Measurements from ENCODE around the gene FARP2. TPM values are rescaled to one million over a fixed set of nuclear protein-coding genes. Genes with fewer than 3 reads are reported as not detected.

Gene FARP2
- total and polyA plus RNA-seq, 2 of the 13 experiments (the other 11 are each of a cell fraction or from before 2014, with no cell fraction given), result 28.0 to 45.4 TPM

- TF ChIP-seq ZNF142 (CRISPR knock-in tag; IDR thresholded peaks at IDR 0.05) (no peak), SMYD3 (CRISPR knock-in tag; IDR thresholded peaks at IDR 0.05) (peak; percentile 52; the same call in 1 of the 2 replicates), CEBPG (CRISPR knock-in tag; IDR thresholded peaks at IDR 0.05) (no peak), FOXK2 (IDR thresholded peaks at IDR 0.05) (peak; percentile 26; the same call in 1 of the 2 replicates), JUN (CRISPR knock-in tag; IDR thresholded peaks at IDR 0.05) (no peak), ZNF383 (CRISPR knock-in tag; IDR thresholded peaks at IDR 0.05; ENCODE audit: borderline replicate concordance) (no peak), FOXP4 (CRISPR knock-in tag; IDR thresholded peaks at IDR 0.05) (no peak), ZNF878 (CRISPR knock-in tag; IDR thresholded peaks at IDR 0.05) (no peak), SMAD9 (CRISPR knock-in tag; IDR thresholded peaks at IDR 0.05) (no peak), ZNF543 (CRISPR knock-in tag; IDR thresholded peaks at IDR 0.05) (no peak), CREM (IDR thresholded peaks at IDR 0.05) (0 out of 2 replicates have a peak, but pooled peaks have one; percentile 2), CREM (CRISPR knock-in tag; IDR thresholded peaks at IDR 0.05) (no peak), CREBL2 (CRISPR knock-in tag; IDR thresholded peaks at IDR 0.05; ENCODE audit: borderline replicate concordance) (no peak), RXRA (CRISPR knock-in tag; IDR thresholded peaks at IDR 0.05) (no peak), REPIN1 (CRISPR knock-in tag; IDR thresholded peaks at IDR 0.05; ENCODE audit: borderline replicate concordance, low read depth) (no peak)
- TF ChIP-seq, protein P1, sequence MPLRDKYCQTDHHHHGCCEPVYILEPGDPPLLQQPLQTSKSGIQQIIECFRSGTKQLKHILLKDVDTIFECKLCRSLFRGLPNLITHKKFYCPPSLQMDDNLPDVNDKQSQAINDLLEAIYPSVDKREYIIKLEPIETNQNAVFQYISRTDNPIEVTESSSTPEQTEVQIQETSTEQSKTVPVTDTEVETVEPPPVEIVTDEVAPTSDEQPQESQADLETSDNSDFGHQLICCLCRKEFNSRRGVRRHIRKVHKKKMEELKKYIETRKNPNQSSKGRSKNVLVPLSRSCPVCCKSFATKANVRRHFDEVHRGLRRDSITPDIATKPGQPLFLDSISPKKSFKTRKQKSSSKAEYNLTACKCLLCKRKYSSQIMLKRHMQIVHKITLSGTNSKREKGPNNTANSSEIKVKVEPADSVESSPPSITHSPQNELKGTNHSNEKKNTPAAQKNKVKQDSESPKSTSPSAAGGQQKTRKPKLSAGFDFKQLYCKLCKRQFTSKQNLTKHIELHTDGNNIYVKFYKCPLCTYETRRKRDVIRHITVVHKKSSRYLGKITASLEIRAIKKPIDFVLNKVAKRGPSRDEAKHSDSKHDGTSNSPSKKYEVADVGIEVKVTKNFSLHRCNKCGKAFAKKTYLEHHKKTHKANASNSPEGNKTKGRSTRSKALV (CRISPR knock-in tag; IDR thresholded peaks at IDR 0.05), result no peak
- TF ChIP-seq, protein P2, sequence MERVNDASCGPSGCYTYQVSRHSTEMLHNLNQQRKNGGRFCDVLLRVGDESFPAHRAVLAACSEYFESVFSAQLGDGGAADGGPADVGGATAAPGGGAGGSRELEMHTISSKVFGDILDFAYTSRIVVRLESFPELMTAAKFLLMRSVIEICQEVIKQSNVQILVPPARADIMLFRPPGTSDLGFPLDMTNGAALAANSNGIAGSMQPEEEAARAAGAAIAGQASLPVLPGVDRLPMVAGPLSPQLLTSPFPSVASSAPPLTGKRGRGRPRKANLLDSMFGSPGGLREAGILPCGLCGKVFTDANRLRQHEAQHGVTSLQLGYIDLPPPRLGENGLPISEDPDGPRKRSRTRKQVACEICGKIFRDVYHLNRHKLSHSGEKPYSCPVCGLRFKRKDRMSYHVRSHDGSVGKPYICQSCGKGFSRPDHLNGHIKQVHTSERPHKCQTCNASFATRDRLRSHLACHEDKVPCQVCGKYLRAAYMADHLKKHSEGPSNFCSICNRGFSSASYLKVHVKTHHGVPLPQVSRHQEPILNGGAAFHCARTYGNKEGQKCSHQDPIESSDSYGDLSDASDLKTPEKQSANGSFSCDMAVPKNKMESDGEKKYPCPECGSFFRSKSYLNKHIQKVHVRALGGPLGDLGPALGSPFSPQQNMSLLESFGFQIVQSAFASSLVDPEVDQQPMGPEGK (CRISPR knock-in tag; IDR thresholded peaks at IDR 0.05), result no peak
- TF ChIP-seq, protein P3, sequence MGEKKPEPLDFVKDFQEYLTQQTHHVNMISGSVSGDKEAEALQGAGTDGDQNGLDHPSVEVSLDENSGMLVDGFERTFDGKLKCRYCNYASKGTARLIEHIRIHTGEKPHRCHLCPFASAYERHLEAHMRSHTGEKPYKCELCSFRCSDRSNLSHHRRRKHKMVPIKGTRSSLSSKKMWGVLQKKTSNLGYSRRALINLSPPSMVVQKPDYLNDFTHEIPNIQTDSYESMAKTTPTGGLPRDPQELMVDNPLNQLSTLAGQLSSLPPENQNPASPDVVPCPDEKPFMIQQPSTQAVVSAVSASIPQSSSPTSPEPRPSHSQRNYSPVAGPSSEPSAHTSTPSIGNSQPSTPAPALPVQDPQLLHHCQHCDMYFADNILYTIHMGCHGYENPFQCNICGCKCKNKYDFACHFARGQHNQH (CRISPR knock-in tag; IDR thresholded peaks at IDR 0.05), result no peak
Measured at GRCh38 chr2:241316825-241317224, 39.3 kb upstream of the FARP2 start (continued).

Measured in HepG2 (cell line).